Muscle of leg (tissue), 11 donors: Measurements from ENCODE around the gene GPALPP1. TPM values are rescaled to one million over a fixed set of nuclear protein-coding genes. Genes with fewer than 3 reads are reported as not detected.

Experiments used
- DNase-seq: peaks from one replicate; pipeline ENCODE4 v3.0.0; 2013
- H3K27ac ChIP-seq: one replicate; pipeline ENCODE4 v1.5.1; 2013; ENCODE audit warnings: mild to moderate bottlenecking, low read length, control low read depth
- H3K27me3 ChIP-seq: one replicate; pipeline ENCODE4 v1.6.1; 2013; ENCODE audit warnings: low read length; ENCODE audit not compliant: control insufficient read depth, insufficient read depth
- H3K36me3 ChIP-seq: one replicate; pipeline ENCODE4 v1.6.1; 2013; ENCODE audit warnings: low read length; ENCODE audit not compliant: control insufficient read depth, insufficient read depth
- H3K4me1 ChIP-seq: one replicate; pipeline ENCODE4 v1.6.1; 2013; ENCODE audit warnings: low read length; ENCODE audit not compliant: control insufficient read depth, insufficient read depth
- H3K4me3 ChIP-seq: one replicate; pipeline ENCODE4 v1.5.1; 2013; ENCODE audit warnings: low read length, control low read depth
- H3K9me3 ChIP-seq: replicated peaks from 2 replicates; pipeline ENCODE4 v1.6.1; 2013; ENCODE audit warnings: low read depth, low read length; ENCODE audit not compliant: control insufficient read depth
- WGBS: methylation state at CpG from one replicate; pipeline ENCODE4 v1.1.5; 2013; ENCODE audit warnings: missing lambda C conversion rate; ENCODE audit not compliant: insufficient coverage; 5-methylcytosine and 5-hydroxymethylcytosine counted together
- polyA plus RNA-seq, 8 donors: library from polyadenylated mRNA; unstranded; fragments of 120-200 nt; gene quantifications; one replicate each; pipeline versions ENCODE4 v1.2.1 to v1.2.3, GENCODE V29; 2013; ENCODE audit warnings: inconsistent platforms in 1 of 8, low replicate concordance in 1 of 8; ENCODE audit not compliant: insufficient read length in 8 of 8, insufficient read depth in 1 of 8
- total RNA-seq: library from RNA; stranded (reverse); fragments of 120-200 nt; gene quantifications from one replicate; pipeline ENCODE4 v1.2.4, GENCODE V29; 2013

The GPALPP1 gene
- total and polyA plus RNA-seq, 9 donors: 22.2 to 32.3 (median 28.0) TPM

DNA sequence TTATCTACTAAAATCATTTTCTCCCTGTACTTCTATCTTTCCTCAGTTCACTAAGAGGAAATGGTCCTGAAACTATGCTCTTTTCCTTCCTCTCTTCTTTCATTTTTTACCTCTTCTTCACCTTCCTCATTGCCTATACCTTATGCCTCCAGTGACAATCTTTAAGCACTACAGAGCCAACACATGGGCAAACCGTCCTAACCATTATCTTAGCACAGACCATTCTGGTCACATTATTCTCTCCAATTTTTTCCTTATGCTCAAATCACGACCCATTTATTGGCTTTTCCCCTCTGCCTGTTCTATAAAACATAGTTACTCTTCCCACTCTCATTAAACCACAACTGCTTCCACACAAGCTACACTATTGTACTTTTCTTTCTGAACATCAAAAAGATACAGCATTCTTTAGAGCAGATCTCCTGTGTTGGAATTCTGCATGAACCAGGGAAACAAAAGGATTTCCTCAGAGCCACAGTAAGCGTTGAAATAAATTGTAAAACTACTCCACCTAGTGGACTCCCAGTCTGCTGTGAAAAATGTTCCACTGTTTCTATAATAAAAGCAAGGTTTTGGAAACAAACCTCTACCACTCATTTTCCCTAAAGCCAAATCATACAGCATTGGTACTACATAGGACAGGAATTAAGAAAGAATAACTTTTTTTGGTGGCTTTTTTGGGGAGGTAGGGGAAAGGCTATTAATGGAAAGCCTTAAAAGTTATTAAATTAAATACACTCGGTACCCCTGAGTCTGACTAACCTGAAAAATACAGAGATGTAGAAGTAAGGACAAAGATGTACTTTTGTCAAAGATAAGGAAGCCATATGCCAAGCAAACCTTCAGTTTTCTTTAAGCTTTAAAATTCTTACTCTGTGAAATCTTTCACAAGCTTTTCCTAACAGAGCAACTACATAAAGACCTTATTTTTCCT is 19.5 kb upstream of the GPALPP1 start:
- Histone ChIP-seq H3K4me3 (no peak overlapping the region), H3K27me3 (no peaks in the 10 kb centered on the region), H3K4me1 (peaks cover 2% of the 10 kb centered on the region), H3K27ac (no peak overlapping the region), H3K9me3 (no peaks in the 10 kb centered on the region), H3K36me3 (peaks cover 13% of the 10 kb centered on the region)
- peak; percentile 82 for DNase-seq
- WGBS: 44% methylated on average over 2 of the region's 4 CpGs

DNA sequence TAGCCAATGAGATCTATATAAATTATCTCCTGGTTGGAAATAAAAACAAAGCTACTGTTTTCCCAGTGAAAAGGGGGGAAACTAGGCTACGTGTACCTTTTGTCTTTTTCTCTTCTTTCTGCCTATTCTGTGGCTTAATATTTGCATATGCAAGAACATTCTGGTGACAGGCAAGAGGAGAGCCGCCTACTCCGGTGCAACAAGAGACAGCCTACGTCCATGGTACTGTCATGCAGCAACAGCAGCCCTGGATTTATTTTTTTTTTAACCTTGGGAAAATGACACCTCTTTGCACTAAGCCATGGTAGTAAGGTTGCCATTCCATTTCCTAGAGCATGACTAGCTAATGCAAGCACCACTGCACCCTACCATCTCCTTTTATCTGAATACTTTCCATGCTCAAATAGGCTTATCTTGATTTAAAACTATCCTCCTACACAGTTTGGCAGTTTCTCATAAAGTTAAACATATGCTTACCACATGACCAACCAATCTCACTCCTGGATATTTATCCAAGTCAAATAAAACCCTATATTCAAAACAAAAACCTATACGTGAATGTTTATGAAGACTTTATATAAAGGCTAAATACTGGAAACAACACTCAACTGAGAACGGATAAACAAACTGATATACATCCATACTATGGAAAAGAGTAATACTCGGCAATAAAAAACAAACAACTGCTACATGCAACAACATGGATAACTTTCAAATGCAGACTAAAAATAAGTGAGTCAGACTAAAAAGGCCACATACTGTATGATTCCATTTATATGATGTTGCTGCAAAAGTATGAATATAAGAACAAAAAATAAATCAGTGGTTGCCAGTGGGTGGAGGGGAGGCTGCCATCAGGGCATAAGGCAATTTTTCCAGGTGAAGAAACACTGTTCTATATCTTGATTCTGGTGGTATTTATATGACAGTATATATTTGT is 17.4 kb upstream of the GPALPP1 start:
- H3K4me3 ChIP-seq: no peak overlapping the region
- H3K4me1 ChIP-seq: peaks cover 2% of the 10 kb centered on the region
- H3K36me3 ChIP-seq: peaks cover 13% of the 10 kb centered on the region
- H3K27me3 ChIP-seq: no peaks in the 10 kb centered on the region
- DNase-seq: no peak
- 92% methylated on average over 2 of the region's 7 CpGs for WGBS
- H3K27ac ChIP-seq: no peak overlapping the region
- no peaks in the 10 kb centered on the region for H3K9me3 ChIP-seq

- Histone ChIP-seq H3K36me3 (peaks cover 16% of the 10 kb centered on the region), H3K4me1 (peaks cover 2% of the 10 kb centered on the region), H3K27me3 (no peaks in the 10 kb centered on the region), H3K27ac (no peak overlapping the region), H3K9me3 (no peaks in the 10 kb centered on the region), H3K4me3 (no peak overlapping the region)
- peak; percentile 52 for DNase-seq
- WGBS: no CpG with 5 or more reads among the region's 3 CpGs
These were observed 16.3 kb upstream of the GPALPP1 start for GRCh38 chr13:44972956-44973581.

GRCh38 chr13:44974056-44974793 is 15.1 kb upstream of the GPALPP1 start:
- peak; percentile 58 for DNase-seq
- H3K9me3 ChIP-seq: no peaks in the 10 kb centered on the region
- H3K4me1 ChIP-seq: peaks cover 2% of the 10 kb centered on the region
- no peak overlapping the region for H3K4me3 ChIP-seq
- H3K27ac ChIP-seq: no peak overlapping the region
- peaks cover 25% of the 10 kb centered on the region for H3K36me3 ChIP-seq
- 84% methylated on average over 6 of the region's 9 CpGs for WGBS
- H3K27me3 ChIP-seq: no peaks in the 10 kb centered on the region

GRCh38 chr13:44976196-44976595 is 13.1 kb upstream of the GPALPP1 start:
- peaks cover 2% of the 10 kb centered on the region for H3K4me1 ChIP-seq
- WGBS: 100% methylated on average over 1 of the region's 3 CpGs
- DNase-seq: no peak
- H3K27me3 ChIP-seq: no peaks in the 10 kb centered on the region
- H3K27ac ChIP-seq: no peak overlapping the region
- H3K36me3 ChIP-seq: peaks cover 31% of the 10 kb centered on the region
- no peaks in the 10 kb centered on the region for H3K9me3 ChIP-seq
- no peak overlapping the region for H3K4me3 ChIP-seq

GRCh38 chr13:44976949-44977583 is 12.3 kb upstream of the GPALPP1 start:
- H3K36me3 ChIP-seq: peaks cover 31% of the 10 kb centered on the region
- H3K4me1 ChIP-seq: peaks cover 2% of the 10 kb centered on the region
- no CpG with 5 or more reads among the region's 1 CpG for WGBS
- no peak overlapping the region for H3K27ac ChIP-seq
- H3K9me3 ChIP-seq: no peaks in the 10 kb centered on the region
- H3K27me3 ChIP-seq: no peaks in the 10 kb centered on the region
- H3K4me3 ChIP-seq: no peak overlapping the region
- DNase-seq: no peak

DNA sequence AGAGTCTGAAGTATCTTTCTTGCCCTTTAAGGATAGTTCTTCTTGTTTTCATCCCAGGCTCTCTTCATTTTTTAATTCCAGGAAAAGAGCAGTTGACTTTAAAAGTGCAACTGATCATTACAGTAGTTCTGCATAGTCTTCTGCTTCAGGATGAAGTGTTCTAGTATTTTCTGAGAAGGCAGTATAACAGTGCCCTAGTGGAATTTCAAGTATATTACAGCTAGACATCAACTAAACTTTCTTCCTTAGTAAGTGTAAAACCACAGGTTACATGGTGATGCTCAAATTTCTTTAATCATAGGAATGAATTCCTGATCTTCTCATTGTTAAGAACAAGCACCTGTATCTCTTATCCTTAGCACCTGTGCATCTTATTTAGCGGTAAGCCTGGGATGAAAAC is 11.0 kb upstream of the GPALPP1 start:
- no peaks in the 10 kb centered on the region for H3K9me3 ChIP-seq
- H3K4me3 ChIP-seq: no peak overlapping the region
- H3K27ac ChIP-seq: no peak overlapping the region
- no peak for DNase-seq
- peaks cover 31% of the 10 kb centered on the region for H3K36me3 ChIP-seq
- H3K27me3 ChIP-seq: no peaks in the 10 kb centered on the region
- WGBS: 100% methylated on average over 1 of the region's 1 CpG
- H3K4me1 ChIP-seq: peaks cover 2% of the 10 kb centered on the region

DNA sequence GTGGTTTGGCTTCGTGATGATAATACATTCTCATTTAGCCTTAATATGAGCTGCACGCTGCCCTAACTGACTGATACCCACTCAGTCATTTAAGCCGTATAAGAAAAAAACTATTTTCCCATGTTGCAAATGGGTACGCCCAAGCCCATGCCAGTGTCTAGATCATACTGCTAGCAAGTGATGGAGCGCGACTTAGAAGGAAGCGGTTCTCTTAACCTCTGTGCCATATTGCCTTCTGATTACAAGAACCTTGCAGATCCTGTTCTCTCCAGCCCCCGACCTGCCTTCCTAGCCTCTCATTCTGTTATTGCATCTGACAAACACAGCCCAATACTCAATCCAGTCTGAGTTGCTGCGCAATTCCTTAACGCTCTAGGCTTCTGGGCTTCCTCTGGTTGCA is 603 bp downstream of the GPALPP1 start:
- Histone ChIP-seq H3K36me3 (peaks cover 8% of the 10 kb centered on the region), H3K27ac (peak overlapping the region; percentile 97), H3K27me3 (no peaks in the 10 kb centered on the region), H3K4me1 (peaks cover 19% of the 10 kb centered on the region), H3K4me3 (peak overlapping the region; percentile 89), H3K9me3 (no peaks in the 10 kb centered on the region)
- WGBS: 4% methylated on average over 8 of the region's 10 CpGs
- no peak for DNase-seq

GRCh38 chr13:45003417-45003816 is 14.1 kb downstream of the GPALPP1 start:
- H3K4me1 ChIP-seq: no peaks in the 10 kb centered on the region
- H3K9me3 ChIP-seq: no peaks in the 10 kb centered on the region
- H3K4me3 ChIP-seq: no peak overlapping the region
- peaks cover 24% of the 10 kb centered on the region for H3K36me3 ChIP-seq
- H3K27ac ChIP-seq: no peak overlapping the region
- no peak for DNase-seq
- no peaks in the 10 kb centered on the region for H3K27me3 ChIP-seq
